ENCODE measurements around the gene POPDC2.

Gene POPDC2

DNA sequence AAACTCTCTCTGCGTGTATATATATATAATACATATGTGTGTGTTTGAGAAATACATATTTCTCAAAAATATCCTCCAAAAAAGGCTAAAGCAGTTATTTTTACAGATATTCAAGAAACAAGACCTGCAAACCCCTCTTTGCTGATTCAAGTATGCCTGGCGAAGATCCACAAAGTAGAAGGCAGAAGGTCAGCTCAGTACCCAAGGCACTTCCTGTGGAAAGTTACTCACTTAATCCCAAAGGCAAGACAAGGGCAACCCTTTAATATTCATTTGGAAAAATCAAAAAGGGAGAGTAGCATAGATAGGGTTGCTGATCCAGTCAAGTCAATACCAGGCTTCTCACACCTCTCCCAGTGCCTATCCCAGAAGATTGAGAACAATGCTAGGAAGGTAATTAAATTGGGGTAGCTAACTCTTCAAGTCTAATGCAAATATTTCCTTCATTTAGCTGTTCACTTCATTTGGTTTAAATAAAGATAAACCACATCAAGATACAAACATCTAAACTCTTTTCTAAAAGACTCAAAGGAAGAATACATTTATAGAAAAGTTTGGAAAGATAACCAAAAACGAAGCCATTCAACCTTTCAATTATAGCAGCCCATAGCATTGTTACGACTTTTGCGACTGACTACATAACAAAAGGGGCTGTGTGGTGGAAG lies 9.6 kb upstream of the POPDC2 start:
- no peak for DNase-seq

GRCh38 chr3:119665954-119666559 lies 5.7 kb upstream of the POPDC2 start:
- DNase-seq, result no peak

- no peak for DNase-seq
Observed at GRCh38 chr3:119664850-119665379, 4.5 kb upstream of the POPDC2 start.

DNA sequence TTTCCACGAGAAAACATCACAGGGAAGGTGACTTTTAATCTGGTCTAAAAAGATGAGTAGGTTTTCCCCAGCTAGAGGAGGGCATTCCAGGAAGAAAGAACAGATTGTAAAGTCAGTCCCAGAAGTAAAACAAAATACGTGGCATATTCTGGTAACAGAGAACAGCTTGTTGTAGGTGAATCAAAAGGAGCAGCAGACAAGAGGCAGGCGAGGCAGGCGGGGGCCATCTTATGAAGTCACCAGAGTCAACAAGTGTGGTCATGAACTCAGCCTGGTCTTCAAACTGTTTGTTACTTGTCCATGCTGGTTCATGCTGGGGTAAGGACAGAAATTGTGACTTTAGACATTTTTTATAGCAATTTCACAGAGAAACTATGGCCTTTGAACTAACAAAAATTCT lies 4.0 kb upstream of the POPDC2 start:
- no peak for DNase-seq

DNA sequence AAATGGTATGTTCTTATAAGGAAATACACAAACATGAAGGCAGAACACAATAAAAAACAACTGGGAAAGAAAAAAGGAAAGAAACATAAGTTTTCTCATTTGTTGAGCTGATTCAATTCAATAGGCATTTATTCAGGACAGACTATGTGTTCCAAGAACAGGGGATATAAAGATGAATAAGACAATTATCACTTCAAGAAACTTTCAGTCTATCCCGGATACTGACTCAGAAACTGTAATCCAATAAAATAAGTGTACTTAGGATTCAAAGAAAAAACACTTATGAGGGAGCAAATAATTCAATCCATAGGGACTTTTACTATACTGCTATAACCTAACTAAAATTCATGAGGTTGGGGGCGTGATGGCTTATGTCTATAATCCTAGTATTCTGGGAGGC lies 3.5 kb upstream of the POPDC2 start:
- no peak for DNase-seq

DNA sequence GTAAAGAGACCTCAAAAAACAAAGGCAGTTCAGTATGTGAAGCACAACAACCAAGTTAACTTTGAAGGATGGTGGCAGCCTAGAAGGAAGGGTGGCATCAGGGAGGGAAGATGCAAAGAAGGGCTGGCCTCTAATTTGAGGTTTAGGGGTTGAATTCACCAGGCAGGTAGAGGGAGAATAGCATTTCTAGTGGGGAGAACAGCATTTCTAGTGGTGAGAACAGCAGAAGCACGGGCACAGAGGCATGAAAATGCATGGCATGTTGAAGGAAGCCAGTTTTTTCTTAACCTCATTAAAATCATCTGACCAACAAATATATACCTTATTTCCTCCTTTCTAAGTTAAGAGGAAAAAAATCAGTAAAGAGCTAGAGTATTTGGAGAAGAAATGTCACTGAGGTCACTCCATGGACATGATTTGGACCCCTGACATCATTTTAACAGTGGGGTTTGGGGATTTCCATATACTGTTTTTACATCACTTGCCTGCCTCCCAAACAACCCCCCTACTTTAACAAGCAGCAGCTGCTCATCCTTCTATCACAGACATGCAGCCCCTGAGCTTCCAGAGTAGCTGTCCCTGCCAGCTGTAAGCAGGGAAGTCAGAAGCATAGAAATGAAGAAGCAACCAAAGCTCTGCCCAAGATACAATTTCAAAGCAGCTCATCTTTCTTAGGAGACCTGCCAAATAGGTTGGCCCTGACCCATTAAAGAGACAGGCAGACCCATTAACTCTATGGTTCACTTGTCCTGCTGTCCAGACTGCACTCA lies 2.4 kb upstream of the POPDC2 start:
- no peak for DNase-seq

GRCh38 chr3:119659606-119660291 lies 640 bp downstream of the POPDC2 start:
- DNase-seq, result no peak

GRCh38 chr3:119658994-119659393 lies 1.4 kb downstream of the POPDC2 start:
- DNase-seq, result no peak

DNA sequence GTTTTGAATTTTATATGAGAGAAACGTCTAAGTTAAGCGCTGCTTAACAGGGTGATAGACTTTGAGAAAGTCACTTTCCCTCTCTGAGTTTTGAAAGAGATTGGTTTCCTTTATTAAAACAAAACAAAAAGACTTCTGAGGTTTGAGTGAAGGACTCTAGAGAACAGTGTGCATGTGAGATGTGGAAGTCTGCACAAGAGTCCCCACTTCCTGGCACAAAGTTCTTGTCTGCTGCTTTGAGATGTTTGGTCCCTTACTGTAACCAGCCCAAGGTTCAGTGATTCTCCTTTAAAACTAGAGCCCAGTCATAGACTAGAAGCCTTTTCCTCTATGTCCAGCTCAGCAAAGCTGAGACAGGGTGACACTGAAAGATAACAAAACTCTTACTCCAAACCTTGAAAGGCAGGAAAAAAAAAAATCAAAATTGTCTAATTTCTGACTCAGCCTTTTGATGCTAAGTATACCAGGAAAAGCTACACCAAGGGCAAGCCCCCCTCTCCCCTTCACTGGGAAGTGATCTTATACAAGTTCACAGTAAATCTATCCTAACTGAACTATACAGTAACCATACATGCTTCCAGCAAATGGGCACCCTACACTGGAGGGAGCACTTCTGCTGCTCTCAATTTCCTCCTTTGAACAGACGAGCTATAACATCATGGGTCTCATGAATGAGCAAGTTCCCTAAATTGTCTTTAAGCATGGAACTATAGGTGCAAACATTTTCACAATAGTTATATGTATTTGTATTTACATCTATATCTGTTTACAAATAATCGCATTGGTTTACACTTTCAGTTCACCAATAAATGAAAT lies 2.3 kb downstream of the POPDC2 start:
- DNase-seq, result no peak

DNA sequence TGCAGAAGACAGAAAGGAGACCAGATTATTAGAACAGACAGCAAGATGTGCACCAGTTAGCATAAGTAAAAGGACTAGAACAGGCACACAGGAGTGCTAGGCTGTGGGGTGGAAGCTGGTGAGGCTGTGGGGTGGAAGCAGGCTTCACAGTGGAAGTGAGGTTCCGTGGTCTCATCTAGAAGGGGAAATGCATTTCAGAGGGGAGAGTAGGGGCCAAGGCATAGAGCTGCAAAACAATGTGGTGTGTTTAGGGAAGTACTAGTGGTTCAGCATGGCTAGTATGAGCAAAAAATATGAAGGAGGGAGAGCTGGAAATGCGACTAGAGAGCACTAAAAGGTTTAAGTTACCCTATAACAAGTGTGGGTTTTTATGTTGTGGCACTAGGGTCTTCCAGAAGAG lies 6.5 kb downstream of the POPDC2 start:
- DNase-seq, result no peak

DNA sequence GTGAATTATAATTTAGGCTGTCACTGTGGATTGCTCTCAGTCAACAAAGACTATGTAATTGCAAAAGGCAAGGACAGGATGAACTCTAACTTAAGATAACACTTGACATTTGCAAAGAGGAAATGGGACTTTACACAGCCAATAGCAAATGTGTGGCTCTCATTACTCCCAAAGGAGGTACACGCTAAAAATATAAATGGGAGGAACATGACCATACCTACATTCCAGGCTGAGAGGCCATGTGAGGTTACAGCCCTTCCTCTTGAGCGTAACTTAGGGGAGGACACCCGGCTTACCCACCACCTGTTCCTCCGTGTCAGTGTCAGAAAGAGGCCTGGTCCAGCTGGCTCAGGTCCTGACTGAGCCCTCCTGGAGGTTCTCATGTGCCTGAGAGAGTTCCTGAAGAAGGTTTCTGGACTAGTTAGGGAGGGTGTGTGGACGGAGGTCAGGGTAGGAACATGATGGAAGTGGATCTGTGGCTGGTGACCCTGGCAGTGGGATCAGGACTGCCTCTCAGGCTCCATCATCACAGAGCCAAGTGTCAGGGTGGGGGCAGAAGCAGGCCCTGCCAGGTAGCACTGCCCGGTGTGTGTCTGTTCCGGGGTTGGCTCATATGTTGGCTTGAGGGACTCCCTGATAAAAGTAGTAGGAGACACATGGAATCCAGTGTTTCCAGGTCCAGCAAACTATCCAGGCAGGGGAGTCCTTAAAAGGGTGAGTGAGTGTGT lies 7.9 kb downstream of the POPDC2 start:
- DNase-seq, result no peak

GRCh38 chr3:119649761-119650160 lies 10.6 kb downstream of the POPDC2 start:
- no peak for DNase-seq

- no peak for DNase-seq
Observed at GRCh38 chr3:119647843-119648575, 12.4 kb downstream of the POPDC2 start.

DNA sequence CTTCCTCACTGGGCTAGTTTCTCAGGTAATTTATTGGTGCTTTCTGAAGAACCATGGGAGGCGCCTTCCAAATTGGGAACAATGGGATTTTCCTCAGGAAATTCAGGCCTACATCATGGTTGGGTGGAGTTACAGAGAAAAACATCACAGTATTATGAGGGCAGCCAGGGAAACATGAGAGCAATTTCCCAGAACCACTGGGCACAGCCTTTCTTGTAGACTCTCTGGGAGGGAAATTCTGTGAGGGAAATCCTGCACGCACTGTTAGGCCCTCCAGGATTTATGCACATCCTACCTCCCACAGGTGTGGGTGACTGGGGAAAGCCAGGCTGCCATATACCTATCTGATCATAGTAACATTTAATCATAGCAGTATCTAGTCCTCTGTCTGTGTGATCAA lies 13.2 kb downstream of the POPDC2 start:
- DNase-seq, result no peak

DNA sequence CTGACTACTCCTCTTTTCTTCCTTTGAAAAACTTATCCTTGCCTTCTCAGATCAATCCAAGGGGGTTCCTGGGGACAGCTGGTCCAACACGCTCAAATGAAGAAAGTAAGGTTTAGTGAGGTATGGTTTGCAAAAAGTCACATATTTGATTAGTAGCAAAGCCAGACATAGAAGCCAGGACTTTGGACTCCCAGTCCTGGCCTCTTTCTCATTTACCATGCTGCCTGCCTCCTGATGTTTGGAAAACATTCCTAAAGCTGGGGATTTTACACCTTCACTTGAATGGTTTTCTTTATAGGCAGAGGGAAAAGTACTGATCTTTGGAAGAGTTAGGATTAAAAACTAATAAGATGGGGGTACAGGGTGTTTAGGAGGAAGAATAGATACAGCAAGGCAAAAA lies 14.6 kb downstream of the POPDC2 start:
- DNase-seq, result no peak

GRCh38 chr3:119644481-119644880 lies 15.9 kb downstream of the POPDC2 start:
- DNase-seq, result no peak

DNA sequence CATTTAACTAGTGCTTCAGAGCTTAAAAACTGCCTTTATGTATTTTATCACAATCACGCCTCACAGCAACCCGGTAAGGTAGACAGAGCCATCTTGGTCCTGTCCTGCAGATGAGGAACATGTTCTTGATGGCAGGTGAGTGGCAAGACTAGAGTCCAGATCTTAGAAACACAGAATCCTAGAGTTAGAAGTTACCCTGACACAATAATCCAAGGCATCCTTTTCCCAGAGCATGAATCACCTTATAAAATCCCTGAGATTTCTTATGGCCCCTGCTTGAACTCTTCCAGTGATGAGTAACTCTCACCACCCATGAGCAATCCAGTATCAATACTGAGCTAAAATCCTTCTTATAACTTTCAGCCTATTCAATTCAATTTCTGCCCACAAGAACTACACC lies 16.9 kb downstream of the POPDC2 start:
- no peak for DNase-seq

- DNase-seq, result no peak
Observed at GRCh38 chr3:119642746-119643473, 17.5 kb downstream of the POPDC2 start.

GRCh38 chr3:119641416-119641815 lies 19.0 kb downstream of the POPDC2 start:
- no peak for DNase-seq
